Tibial nerve (tissue), 4 donors: ENCODE measurements around the gene STRADA. TPM values are rescaled to one million over a fixed set of nuclear protein-coding genes. Genes with fewer than 3 reads are reported as not detected.

ENCODE experiments used
- DNase-seq, 2 donors: peaks; one replicate each; pipeline ENCODE4 v3.0.0-alpha.2; 2019; ENCODE audit warnings: low spot score in 2 of 2
- H3K27ac ChIP-seq, 4 donors: fragments of 200-600 bp; sonication (generic) in 3 of 4; one replicate each; pipeline ENCODE4 v1.5.1; 2017 to 2019; ENCODE audit warnings: mild to moderate bottlenecking in 1 of 4
- H3K27me3 ChIP-seq, 2 donors: fragments of 200-600 bp; sonication (generic) in 1 of 2; one replicate each; pipeline versions ENCODE4 v1.5.1 to v1.6.0; 2017 to 2019
- H3K36me3 ChIP-seq, 3 donors: fragments of 200-600 bp; sonication (generic); one replicate each; pipeline ENCODE4 v1.5.1; 2018 to 2019
- H3K4me1 ChIP-seq, 4 donors: fragments of 200-600 bp; sonication (generic) in 3 of 4; one replicate each; pipeline ENCODE4 v1.5.1; 2017 to 2019
- H3K4me3 ChIP-seq, 4 donors: fragments of 200-600 bp; sonication (generic) in 3 of 4; one replicate each; pipeline ENCODE4 v1.5.1; 2017 to 2019; ENCODE audit warnings: mild to moderate bottlenecking in 1 of 4, moderate library complexity in 1 of 4
- H3K9me3 ChIP-seq, 4 donors: fragments of 200-600 bp; sonication (generic) in 3 of 4; one replicate each; pipeline ENCODE4 v1.5.1; 2017 to 2019
- EP300 ChIP-seq, 2 donors: sonication (generic); formaldehyde crosslinking; IDR thresholded peaks; one replicate each; pipeline ENCODE4 v1.6.1; 2017; ENCODE audit warnings: antibody characterized with exemption in 2 of 2, mild to moderate bottlenecking in 1 of 2
- POLR2A ChIP-seq, 2 donors: fragments of 450-650 bp; IDR thresholded peaks; one replicate each; pipeline ENCODE4 v1.6.1; 2017; ENCODE audit warnings: antibody characterized with exemption in 2 of 2, mild to moderate bottlenecking in 2 of 2, moderate library complexity in 2 of 2
- WGBS, 2 donors: methylation state at CpG; one replicate each; pipeline ENCODE4 v1.1.5; 2018; 5-methylcytosine and 5-hydroxymethylcytosine counted together
- total RNA-seq, 4 donors: library from RNA; depleted of rRNA; stranded (reverse); fragments of >200 nt; gene quantifications; one replicate each; pipeline ENCODE4 v1.1.0, GENCODE V29; 2016
- TF ChIP-seq, protein P1 (sequence below), 5 experiments: fragments of 200-600 bp in 3 of 5; fragments of 450-650 bp in 2 of 5; sonication (generic) in 3 of 5; IDR thresholded peaks; one replicate each; pipeline ENCODE4 v1.5.1; 2016 to 2019; ENCODE audit warnings: antibody characterized with exemption in 5 of 5, mild to moderate bottlenecking in 3 of 5, moderate library complexity in 2 of 5

The STRADA gene
- total RNA-seq, 4 donors from 2014 or later, result 38.0 to 45.8 (median 43.2) TPM

DNA sequence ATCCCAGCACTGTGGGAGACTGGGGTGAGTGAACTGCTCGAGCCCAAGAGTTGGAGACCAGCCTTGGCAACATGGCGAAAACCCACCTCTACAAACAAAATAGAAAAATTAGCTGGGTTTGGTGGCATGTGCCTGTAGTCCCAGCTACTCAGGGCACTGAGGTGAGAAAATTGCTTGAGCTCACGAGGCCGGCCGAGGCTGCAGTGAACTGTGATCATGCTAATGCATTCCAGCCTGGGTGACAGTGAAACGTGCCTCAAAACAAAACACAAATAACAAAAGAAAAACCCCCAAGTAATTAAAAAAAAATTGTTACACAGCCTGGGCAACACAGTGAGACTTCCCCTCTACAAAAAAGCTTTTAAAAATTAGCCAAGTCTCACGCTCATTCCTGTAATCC is 26.8 kb upstream of the STRADA start:
- WGBS, 2 donors, result 84 to 87% methylated on average over 7 of the region's 7 CpGs
- no peak overlapping the region for H3K27ac ChIP-seq
- TF ChIP-seq EP300 (IDR thresholded peaks at IDR 0.05) (no peak), POLR2A (IDR thresholded peaks at IDR 0.05) (no peak)
- DNase-seq, result no peak
- peaks cover 0 to 18% (median 5%) of the 10 kb centered on the region in 3 donors for H3K36me3 ChIP-seq
- H3K9me3 ChIP-seq, result no peaks in the 10 kb centered on the region
- H3K4me3 ChIP-seq, result no peak overlapping the region
- H3K4me1 ChIP-seq, result peaks cover 0 to 36% (median 12%) of the 10 kb centered on the region in 4 donors
- no peaks in the 10 kb centered on the region for H3K27me3 ChIP-seq

DNA sequence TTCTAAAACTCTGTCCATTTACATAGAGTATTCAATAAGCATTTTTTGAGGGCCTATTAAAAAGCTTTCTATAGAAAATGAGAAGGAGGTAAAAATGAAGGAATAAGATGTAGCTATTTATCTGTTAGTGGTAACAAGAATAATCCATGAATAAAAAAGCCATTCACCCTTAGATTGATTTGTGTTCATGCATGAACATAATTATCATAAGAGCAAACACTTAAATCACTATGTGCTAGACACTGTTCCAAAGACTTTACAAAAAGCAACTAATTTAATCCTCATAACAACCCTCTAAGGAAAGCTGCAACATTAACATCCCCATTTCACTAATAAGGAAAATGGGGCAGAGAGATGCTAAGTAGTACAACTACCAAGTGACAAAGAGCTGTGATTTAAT is 25.2 kb upstream of the STRADA start:
- no peak for DNase-seq
- H3K36me3 ChIP-seq, result peaks cover 3 to 34% (median 5%) of the 10 kb centered on the region in 3 donors
- H3K4me3 ChIP-seq, result no peak overlapping the region
- peaks cover 0 to 32% (median 4%) of the 10 kb centered on the region in 4 donors for H3K4me1 ChIP-seq
- H3K27ac ChIP-seq, result no peak overlapping the region
- TF ChIP-seq, protein P1, sequence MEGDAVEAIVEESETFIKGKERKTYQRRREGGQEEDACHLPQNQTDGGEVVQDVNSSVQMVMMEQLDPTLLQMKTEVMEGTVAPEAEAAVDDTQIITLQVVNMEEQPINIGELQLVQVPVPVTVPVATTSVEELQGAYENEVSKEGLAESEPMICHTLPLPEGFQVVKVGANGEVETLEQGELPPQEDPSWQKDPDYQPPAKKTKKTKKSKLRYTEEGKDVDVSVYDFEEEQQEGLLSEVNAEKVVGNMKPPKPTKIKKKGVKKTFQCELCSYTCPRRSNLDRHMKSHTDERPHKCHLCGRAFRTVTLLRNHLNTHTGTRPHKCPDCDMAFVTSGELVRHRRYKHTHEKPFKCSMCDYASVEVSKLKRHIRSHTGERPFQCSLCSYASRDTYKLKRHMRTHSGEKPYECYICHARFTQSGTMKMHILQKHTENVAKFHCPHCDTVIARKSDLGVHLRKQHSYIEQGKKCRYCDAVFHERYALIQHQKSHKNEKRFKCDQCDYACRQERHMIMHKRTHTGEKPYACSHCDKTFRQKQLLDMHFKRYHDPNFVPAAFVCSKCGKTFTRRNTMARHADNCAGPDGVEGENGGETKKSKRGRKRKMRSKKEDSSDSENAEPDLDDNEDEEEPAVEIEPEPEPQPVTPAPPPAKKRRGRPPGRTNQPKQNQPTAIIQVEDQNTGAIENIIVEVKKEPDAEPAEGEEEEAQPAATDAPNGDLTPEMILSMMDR (IDR thresholded peaks at IDR 0.05), result no peak
- TF ChIP-seq EP300 (IDR thresholded peaks at IDR 0.05), result no peak
- no peak for TF ChIP-seq POLR2A (IDR thresholded peaks at IDR 0.05)
- no peaks in the 10 kb centered on the region for H3K9me3 ChIP-seq
- H3K27me3 ChIP-seq, result no peaks in the 10 kb centered on the region

DNA sequence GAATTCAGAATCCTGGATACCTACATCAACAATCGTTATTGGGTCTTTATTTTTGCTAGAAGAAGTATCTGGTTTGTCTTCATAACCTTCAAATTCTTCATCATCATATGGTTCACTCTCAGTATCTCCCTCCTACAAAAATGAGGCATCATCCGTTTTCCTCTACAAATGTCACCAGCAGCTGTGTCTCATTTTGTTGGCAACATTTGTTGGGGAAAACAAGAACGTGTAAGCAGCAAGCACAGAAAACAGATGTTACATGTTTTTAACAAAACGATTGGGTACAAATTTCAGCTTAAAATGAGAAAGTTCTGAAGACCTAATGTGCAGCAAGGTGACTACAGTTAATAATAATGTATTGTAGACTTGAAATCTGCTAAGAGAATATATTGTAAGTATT is 23.1 kb upstream of the STRADA start:
- H3K4me1 ChIP-seq, result peaks cover 0 to 16% (median 0%) of the 10 kb centered on the region in 4 donors
- H3K27me3 ChIP-seq, result no peaks in the 10 kb centered on the region
- no peaks in the 10 kb centered on the region for H3K9me3 ChIP-seq
- peaks cover 3 to 55% (median 5%) of the 10 kb centered on the region in 3 donors for H3K36me3 ChIP-seq
- DNase-seq, result no peak
- no peak overlapping the region for H3K27ac ChIP-seq
- WGBS, 2 donors, result 68 to 74% methylated on average over 4 of the region's 4 CpGs
- H3K4me3 ChIP-seq, result no peak overlapping the region
- TF ChIP-seq, protein P1 (IDR thresholded peaks at IDR 0.05), result no peak
- TF ChIP-seq EP300 (IDR thresholded peaks at IDR 0.05) (no peak), POLR2A (IDR thresholded peaks at IDR 0.05) (no peak)

DNA sequence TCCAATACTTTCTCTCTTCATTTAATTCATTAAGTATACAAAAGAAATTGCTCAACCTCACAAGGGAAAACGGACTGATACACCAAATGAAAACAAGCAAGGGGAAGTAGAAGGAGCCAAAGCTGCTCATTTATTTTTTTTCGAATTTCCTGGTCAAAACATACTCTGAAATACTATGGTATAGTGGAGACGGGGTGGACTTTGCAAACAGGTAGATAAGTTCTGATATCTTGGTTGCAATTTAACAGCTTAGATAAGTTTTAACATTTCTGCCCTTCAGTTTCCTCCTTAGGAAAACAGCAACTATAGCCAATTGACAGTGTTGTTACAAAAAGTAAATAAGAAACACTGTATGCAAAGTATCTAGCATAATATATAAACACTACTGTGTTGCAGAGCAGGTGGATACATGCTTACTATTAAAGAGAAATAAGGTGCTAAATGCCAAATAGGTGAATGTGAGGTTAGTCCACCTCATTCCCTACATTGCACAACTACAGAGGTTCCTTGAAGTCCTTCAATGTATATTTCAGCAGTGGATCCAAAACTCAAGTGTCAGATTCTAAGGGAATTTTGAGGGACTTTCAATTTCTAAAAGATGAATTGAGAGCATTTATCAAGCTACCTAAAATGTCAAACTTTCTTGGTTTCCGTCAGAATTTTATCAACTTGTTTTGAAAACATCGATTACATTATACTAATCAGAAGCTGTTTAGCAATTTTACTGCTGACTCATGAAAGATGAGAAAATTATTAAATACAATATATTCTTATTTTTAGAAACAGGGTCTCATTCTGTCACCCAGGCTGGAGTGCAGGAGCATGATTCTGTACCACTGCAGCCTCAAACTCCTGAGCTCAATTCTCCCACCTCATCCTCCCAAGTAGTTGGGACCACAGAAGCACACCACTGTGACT is 20.8 kb upstream of the STRADA start:
- no peak for DNase-seq
- H3K4me3 ChIP-seq, result no peak overlapping the region
- 72 to 80% methylated on average over 5 of the region's 5 CpGs for WGBS, 2 donors
- H3K9me3 ChIP-seq, result no peaks in the 10 kb centered on the region
- peaks cover 3 to 75% (median 5%) of the 10 kb centered on the region in 3 donors for H3K36me3 ChIP-seq
- TF ChIP-seq EP300 (IDR thresholded peaks at IDR 0.05) (no peak), POLR2A (IDR thresholded peaks at IDR 0.05) (no peak)
- TF ChIP-seq, protein P1 (IDR thresholded peaks at IDR 0.05), result no peak
- peaks cover 0 to 15% (median 0%) of the 10 kb centered on the region in 4 donors for H3K4me1 ChIP-seq
- no peaks in the 10 kb centered on the region for H3K27me3 ChIP-seq
- no peak overlapping the region for H3K27ac ChIP-seq

DNA sequence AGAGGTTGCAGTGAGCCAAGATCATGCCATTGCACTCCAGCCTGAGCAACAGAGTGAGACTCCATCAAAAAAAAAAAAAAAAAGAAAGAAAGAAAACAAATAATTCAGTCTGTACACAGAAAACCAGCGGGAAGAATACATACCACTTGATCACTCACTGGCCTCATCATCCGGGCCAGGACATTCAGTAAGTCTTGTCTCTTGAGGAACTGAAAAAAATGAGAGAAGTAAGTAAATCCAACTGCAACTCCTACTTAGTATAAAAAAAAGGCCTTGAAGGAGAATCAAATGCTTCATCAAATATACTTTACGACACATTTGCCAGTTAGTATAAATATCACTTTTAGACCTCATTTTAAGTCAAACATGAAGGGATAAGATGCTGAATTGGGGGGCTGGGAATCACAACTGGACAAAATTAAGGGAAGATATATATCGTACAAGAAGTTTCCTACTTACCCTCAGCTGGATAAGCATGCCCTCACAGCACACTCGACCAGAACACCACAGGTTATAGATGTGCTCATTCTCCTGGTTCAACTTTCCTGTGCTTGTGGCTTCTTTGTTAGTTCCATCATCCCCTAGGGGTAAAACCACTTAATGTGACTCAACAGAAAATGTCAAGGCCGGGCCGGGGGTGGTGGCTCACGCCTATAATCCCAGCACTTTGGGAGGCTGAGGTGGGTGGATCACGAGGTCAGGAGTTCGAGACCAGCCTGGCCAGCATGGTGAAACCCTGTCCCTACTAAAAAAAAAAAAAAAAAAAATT is 19.4 kb upstream of the STRADA start:
- 76 to 80% methylated on average over 10 of the region's 10 CpGs for WGBS, 2 donors
- Histone ChIP-seq H3K4me3 (no peak overlapping the region), H3K27me3 (no peaks in the 10 kb centered on the region), H3K9me3 (no peaks in the 10 kb centered on the region), H3K36me3 (peaks cover 3 to 89% (median 5%) of the 10 kb centered on the region in 3 donors), H3K27ac (no peak overlapping the region), H3K4me1 (peaks cover 0 to 8% (median 0%) of the 10 kb centered on the region in 4 donors)
- no peak for DNase-seq
- TF ChIP-seq, protein P1 (IDR thresholded peaks at IDR 0.05), result no peak
- no peak for TF ChIP-seq EP300 (IDR thresholded peaks at IDR 0.05)
- no peak for TF ChIP-seq POLR2A (IDR thresholded peaks at IDR 0.05)
